HG03039 (cell line): Measurements from ENCODE around the gene RALY.

ENCODE experiments used
- ATAC-seq: cut with Tn5 transposase; IDR thresholded peaks from one replicate; pipeline ENCODE4 v1.9.1; 2021; ENCODE audit warnings: mild to moderate bottlenecking, moderate library complexity; ENCODE audit not compliant: unreplicated experiment

RALY gene

DNA sequence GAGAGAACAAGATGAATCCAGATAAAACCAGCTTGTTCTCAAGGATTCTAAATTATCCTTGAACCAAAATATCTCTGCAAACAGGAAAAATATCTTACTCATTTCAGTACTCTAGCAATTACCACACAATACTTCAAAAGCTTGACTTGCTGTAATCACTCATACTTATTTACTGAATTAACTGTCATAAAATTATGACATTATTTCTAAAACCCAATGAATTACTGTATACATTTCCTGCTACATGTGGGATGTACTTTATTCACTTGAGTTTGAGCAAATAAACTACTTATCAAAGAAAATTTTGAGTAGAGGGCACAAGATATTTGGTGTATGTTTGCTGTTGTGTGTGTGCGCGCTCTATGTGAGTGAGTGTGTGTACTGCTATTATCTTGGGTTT, 108.6 kb downstream of the RALY start:
- no peak for ATAC-seq

DNA sequence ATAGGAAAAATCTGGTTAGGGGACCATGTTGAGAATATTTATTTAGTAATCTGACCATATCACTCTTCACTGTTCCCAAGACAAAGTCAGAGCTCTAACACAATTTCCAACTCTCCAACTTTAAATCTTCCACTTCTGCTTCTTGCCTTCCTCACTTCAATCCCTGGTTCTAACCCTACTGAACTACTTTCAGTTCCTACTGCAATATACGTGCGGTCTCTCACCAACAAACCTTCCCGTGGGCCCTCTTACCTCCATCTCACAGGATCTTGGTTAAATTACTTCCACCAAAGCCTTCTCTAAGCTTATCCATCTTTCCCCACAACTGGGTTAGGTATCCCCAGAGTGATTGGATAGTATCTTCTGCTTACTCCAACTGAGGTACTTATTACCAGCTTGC, 110.3 kb downstream of the RALY start:
- ATAC-seq = no peak

DNA sequence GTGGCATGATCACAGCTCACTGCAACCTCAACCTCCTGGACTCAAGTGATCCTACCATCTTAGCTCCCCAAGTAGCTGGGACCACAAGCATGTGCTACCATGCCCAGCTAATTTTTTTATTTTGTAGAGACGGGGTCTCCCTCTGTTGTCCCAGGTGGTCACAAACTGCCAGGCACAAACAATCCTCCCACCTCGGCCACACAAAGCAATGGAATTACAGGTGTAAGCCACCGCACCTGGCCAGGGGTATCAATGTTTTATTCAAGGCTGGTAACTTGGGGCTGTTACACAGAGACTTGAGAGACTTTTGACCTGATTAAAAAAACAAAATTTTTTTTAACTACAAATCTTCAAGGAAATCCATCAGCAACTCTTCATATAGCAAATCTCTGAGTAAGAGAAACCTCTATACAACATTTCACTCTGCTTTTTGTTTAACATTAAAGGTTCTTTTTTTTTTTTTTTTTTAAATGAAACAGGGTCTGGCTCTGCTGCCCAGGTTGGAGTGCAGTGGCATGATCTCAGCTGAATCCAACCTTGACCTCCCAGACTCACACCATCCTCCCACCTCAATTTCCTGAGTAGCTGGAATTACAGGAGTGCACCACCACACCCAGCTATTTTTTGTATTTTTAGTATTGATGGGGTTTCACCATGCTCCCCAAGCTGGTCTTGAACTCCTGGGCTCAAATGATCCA, 112.4 kb downstream of the RALY start:
- no peak for ATAC-seq

DNA sequence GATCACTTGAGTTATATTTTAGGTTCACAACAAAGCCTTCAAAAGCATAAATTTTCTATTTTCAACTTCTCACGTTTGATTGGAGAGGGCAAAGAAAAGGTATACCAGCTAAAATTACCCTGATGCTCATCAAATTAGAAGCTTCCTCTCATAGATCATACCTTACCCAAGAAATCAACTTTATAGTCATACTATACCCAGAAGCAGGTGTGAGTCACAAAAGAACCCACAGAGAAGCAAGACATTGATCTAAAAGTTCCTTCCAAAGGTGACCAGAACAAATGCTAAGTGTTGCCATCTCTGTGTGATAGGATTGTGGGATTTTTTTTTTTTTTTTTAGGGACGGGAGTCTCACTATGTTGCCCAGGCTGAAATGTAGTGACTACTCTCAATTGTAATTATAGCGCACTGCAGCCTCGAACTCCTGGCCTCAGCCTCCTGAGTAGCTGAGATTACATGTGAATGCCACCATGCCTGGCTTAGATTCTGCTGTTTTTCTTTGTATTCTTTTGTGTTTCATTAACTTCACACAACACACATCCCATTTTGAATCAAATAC, 115.0 kb downstream of the RALY start:
- ATAC-seq = no peak

GRCh38 chr20:34109442-34109841, 115.7 kb downstream of the RALY start:
- no peak for ATAC-seq

DNA sequence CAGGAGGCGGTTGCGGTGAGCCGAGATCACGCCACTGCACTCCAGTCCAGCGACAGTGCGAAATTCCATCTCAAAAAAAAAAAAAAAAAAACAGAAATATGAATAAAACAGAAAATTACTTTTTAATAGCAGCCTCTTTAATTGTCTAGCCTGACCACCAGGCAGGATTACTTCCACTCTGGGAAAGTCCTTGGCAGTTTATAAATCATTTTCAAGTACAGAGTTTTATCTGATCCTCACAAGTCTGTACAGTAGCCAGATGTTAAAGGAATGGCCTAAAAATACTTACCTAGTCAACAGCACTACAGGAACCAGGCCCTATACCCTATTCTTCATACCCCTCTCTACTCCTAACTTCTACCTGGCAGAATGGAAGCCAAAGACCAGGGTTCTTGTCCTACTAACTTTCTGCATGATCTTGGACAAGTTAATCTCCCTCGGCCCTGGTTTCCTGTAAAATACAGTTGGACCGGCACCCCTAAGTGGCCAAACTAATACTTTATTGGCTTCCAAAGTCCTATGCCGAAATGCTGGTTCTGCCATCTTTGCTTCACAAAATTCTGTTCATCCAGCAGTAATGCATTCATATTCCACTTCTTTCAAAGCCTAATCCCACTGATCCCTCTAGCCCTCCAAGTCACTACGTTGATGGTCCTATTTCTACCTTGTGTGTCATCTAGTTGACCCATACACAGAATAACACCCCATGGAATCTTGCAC, 116.5 kb downstream of the RALY start:
- no peak for ATAC-seq

GRCh38 chr20:34110745-34111641, 117.3 kb downstream of the RALY start:
- no peak for ATAC-seq

DNA sequence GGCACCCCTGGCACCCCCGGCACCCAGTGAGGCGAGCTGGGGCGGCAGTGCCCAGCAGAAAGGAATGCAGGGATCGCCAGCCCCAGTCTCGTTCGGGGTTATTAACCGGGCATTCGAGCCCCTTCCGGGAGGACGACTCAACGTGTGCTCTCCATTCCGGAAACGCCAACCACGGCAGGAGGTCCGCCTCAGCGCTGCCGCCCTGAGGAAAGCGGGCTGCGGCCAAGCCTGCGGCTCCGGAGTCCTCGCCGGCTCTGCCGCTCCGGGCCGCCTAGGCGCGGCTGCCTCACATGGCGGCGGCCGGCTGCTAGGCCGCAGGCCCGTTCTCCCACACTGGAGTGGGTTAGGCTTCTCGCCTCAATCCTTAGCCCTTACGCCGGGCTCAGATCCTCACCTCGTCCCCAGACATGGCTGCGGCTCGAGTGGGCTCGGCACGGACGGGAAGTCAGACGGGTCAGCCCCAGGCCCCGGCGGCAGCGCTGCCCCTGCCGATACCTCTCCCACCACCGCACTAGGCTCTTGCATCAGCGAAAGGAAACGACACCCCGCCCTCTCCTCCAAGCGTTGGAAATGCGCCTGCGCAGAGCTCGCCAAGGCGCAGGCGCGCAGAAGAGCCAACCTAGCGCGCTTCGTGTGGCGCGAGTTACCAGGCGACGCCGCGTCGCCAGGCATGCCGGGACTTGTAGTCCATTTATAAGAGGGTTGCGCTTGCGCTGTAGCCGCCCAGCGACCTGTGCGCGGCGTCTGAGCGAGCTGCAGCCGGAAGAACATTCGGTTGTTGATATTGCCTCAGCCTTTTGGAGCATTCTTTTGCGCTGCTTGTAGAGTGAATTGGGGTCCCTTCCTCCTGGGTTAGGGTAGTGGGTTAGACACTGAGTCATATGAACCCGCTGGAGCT, 118.2 kb downstream of the RALY start, which contains the start of gene EIF2S2:
TSS of gene EIF2S2 (minus strand) at position 542 of the 898 bp plus-strand sequence. CDS start at position 409, 133 bp downstream.
- ATAC-seq = peak; percentile 78

GRCh38 chr20:34112600-34113101, 118.9 kb downstream of the RALY start:
- no peak for ATAC-seq

GRCh38 chr20:34114809-34115208, 121.1 kb downstream of the RALY start:
- no peak for ATAC-seq

DNA sequence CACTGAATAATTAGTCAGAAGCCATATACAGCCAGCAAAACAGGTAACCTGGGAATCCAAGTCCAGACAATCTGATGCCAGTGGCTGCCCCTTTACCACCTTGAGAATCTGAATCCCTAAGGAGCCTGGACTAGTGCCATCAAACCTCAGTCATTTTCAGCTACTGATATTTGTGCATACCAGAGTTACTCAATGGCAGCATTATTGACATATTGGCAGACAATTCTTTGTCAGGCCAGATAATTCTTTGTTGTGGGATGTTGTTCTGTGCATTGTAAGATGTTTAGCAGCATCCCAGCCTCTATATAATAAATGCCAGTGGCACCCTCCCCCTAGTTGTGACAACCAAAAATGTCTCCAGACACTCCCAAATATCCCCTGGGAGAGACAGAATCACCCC, 121.5 kb downstream of the RALY start:
- ATAC-seq = no peak

- no peak for ATAC-seq
Measured at GRCh38 chr20:34120213-34120612, 126.5 kb downstream of the RALY start.

DNA sequence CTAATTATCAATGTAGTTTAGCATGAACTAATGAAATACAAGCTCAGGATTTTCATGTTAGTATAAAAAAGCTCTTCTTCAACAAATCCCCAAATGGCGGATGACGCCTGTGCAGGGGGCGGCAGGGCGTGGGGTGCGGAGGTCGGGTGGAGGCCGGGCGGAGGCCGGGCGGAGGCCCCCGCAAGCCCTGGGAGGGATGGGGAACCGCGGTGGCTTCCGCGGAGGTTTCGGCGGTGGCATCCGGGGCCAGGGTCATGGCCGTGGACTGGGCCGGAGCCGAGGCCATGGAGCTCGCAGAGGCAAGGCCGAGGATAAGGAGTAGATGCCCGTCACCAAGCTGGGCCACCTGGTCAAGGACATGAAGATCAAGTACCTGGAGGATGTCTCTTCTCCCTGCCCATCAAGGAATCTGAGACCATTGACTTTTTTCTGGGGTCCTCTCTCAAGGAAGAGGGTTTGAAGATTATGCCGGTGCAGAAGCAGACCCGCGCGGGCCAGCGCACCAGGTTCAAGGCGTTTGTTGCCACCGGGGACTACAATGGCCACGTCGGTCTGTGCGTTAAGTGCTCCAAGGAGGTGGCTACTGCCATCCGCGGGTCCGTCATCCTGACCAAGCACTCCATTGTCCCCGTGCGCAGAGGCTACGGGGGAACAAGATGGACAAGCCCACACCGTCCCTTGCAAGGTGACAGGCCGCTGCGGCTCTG, 128.7 kb downstream of the RALY start:
- no peak for ATAC-seq

GRCh38 chr20:34123309-34123708, 129.6 kb downstream of the RALY start:
- no peak for ATAC-seq

DNA sequence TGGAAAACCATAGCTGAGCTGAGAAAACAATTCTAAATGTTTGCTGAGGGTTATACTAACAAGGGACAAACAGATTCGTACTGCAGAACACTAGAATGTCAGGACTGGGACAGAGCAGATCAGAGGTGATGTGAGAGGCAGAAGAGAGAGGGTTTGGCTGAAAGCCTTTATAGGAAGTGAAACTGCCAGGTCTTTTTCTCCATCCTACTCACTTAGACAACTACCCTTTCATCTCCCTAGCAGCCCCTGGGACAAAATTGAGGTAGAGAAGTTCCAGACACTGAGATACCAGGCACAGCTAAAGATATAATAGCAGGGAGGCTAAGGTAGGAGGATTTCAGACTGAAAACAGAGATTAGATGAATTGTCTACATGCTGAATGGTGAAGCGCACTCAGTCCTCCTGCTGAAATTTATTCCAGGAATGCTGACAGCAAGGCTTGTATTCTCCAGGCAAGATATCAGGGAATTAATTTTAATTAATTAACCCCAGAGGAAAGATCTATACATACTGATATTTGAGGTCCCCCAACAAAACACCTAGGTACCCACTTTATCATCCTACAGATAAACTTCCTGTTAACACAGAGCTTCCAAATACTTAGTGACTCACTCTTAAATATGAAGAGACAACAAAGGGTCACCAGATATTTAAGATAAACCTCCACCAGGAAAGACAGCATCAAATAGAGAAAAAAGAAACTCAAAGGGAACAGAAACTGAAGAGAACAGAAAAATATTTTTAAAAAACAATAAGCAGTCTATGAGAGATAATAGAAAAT, 130.9 kb downstream of the RALY start:
- no peak for ATAC-seq

- no peak for ATAC-seq
Measured at GRCh38 chr20:34127792-34128191, 134.1 kb downstream of the RALY start.

GRCh38 chr20:34129518-34130162, 135.9 kb downstream of the RALY start:
- no peak for ATAC-seq

DNA sequence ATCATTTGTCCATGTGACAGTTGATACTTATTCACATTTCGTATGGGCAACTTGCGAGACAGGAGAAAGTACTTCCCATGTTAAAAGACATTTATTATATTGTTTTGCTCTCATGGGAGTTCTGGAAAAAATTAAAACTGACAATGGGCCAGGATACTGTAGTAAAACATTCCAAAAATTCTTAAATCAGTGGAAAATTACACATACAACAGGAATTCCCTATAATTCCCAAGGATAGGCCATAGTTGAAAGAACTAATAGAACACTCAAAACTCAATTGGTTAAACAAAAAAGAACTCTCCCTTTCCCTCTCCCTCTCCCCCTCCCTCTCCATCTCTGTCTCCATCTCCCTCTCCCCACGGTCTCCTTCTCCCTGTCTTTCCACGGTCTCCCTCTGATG, 137.8 kb downstream of the RALY start:
- no peak for ATAC-seq
